HG02943 (cell line): ENCODE data around the gene PAGR1.
"Not testable (repeated sequence)": the region's sequence is repeated elsewhere in the genome, so short reads cannot be mapped to it uniquely, and the experiment has no call there.

Source experiments
- ATAC-seq: cut with Tn5 transposase; IDR thresholded peaks from one replicate; pipeline ENCODE4 v1.9.1; 2021; ENCODE audit warnings: mild to moderate bottlenecking, low read depth, moderate library complexity; ENCODE audit not compliant: unreplicated experiment

Gene PAGR1

DNA sequence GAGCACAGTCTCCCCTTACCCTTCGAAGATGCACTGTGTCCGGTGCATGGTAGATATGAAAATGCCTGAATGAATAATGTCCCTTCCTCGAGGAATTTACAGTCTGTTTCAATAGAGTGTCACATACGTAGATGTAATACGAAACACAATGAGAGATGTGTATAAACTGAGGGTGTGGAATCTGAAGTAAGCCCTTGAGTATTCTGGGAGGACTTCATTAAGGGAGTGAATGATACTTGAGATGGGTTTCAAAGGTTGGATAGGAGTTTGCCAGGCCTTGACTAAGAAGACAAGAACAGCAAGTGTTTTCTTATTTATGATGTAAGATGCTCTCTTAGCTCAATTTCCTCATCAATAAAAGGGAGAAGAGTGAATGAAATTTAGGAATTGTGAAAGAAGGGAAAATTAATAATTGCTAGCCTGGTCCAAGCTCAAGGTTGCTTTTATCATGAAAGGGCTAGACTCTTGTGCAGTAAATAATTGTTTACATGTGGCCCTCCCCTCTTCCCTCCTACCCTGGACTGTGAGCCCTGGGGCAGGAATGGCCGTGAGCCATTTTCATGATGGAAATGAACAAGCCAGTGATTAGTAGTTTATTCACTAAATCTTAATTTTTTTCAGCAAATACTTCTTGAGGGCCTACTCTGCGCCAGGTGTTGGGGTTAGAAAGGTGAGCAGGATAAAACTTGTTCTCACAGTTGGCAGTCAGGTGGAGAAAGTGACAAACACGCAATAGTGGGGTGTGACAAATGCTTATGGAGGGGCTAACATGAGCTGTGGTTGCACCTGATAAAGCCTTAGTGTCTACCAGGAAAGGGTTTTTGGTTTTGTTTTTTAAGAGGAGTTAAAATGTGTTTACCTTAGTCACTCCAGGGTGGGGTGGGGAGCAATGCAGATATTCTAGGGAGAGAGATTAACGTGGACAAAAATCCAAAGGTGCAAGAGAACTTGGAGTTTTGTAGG, 23.8 kb upstream of the PAGR1 start:
- ATAC-seq, result no peak

DNA sequence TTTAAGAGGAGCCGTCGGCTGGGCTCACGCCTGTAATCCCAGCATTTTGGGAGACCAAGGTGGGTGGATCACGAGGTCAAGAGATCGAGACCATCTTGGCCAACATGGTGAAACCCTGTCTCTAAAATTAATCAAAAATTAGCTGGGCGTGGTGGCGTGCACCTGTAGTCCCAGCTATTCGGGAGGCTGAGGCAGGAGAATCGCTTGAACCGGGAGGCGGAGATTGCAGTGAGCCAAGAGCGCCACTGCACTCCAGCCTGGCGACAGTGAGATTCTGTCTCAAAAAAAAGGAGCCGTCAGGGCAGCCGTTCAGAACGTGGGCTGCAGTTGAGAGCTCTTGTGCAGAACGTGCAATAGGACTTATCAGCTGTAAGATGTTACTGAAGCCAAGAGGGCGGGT, 22.8 kb upstream of the PAGR1 start:
- not testable (repeated sequence) for ATAC-seq

- ATAC-seq, result no peak
Measured at GRCh38 chr16:29794231-29794710, 21.7 kb upstream of the PAGR1 start.

GRCh38 chr16:29802416-29802935, 13.5 kb upstream of the PAGR1 start:
- ATAC-seq, result no peak

DNA sequence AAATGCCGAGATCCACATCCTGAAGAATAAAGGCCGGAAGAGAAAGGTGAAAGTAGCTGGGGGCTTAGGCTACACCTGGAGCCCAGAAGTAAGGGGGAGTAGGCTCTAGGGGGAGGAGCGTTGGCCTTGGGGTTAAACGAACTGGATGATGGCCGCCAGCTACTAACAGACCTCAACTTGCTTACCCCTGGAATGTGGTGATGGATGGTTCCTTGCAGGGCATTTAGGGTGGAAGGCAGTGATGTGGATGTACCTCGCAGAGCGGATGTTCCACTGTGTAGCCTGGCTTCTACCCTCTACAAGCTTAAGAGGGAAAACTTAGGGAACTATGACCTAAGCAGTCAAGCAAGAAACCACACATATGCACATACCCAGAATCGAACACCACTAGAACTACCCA, 11.9 kb upstream of the PAGR1 start:
- no peak for ATAC-seq

DNA sequence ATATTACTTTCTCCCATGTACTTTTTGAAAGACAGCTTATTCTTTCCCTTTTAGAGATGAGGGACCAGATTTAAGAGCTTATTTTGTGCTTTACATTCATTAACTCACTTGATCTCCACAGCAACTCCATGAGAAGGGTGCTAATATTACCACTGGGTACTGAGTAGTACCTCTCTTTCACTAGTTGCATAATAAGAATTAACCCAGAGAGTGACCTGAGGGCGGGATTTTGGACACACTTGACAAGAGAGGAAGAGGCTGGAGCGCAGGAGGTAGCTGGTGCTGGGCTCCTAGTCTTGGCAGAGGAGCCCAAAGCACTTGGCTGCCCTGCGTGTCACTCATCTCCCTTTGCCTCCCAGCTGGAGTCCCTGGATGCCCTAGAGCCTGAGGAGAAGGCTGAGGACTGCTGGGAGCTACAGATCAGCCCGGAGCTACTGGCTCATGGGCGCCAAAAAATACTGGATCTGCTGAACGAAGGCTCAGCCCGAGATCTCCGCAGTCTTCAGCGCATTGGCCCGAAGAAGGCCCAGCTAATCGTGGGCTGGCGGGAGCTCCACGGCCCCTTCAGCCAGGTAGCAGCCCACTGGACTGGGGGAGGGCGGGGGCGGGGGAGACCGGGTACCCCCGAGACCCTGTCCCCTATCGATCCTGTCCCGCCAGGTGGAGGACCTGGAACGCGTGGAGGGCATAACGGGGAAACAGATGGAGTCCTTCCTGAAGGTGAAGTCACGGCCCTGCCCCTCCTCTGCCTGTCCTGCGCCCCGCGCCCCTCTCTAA, 11.3 kb upstream of the PAGR1 start:
- ATAC-seq, result no peak

GRCh38 chr16:29805232-29806098, 10.5 kb upstream of the PAGR1 start:
- ATAC-seq, result peak; percentile 54

DNA sequence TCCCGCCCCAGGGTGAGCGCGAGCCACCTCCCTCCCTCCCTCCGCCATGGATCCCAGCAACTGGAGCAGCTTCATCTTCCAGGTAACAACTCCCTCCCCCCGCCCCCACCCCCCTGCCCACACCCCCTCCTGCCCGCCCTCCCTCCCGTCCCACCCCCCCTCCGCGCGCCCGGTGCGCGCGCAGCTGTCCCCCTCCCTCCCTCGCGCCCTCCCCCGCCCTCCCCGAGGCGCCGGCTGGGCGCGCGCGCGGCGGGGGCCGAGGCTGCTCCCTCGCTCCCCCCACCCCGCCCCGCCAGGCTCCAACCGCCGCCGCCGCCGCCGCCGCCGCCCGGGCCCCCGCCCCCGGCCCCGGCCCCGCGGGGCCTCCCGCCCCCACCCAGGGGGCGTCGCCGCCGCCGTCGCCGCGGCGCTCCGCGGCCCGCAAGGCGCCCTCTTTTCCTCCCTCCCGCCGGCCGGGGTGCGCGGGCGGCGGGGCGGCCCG, 9.8 kb upstream of the PAGR1 start, which contains the start of gene MAZ:
TSS of gene MAZ (plus strand) at position 431 of the 481 bp plus-strand sequence. CDS start 173 bp downstream, outside the sequence.
- no peak for ATAC-seq

- ATAC-seq, result no peak
Measured at GRCh38 chr16:29806641-29807425, 9.1 kb upstream of the PAGR1 start.

DNA sequence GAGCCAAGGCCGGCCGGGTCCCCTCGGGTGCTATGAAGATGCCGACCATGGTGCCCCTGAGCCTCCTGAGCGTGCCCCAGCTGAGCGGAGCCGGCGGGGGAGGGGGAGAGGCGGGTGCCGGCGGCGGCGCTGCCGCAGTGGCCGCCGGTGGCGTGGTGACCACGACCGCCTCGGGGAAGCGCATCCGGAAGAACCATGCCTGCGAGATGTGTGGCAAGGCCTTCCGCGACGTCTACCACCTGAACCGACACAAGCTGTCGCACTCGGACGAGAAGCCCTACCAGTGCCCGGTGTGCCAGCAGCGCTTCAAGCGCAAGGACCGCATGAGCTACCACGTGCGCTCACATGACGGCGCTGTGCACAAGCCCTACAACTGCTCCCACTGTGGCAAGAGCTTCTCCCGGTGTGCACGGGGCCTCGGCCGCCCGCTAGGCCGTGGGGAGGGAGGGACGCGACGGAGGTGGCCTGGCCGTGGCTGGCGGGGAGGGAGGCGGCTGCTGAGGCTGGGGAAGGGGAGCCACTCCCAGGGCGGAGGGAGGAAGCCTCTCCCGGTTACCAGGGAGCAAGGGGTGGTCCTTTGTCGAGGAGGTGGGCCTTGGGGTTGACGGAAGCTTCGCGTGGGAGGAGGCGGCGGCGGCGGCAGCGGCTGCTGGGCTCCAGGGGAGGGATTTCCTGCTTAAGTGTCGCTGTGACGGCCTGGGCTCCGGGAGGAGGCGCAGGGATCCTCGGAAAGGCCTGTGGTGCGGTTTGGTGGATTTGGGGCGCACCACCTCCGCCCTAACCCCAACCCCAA, 8.3 kb upstream of the PAGR1 start:
- ATAC-seq, result no peak

GRCh38 chr16:29808219-29808900, 7.6 kb upstream of the PAGR1 start:
- ATAC-seq, result no peak

DNA sequence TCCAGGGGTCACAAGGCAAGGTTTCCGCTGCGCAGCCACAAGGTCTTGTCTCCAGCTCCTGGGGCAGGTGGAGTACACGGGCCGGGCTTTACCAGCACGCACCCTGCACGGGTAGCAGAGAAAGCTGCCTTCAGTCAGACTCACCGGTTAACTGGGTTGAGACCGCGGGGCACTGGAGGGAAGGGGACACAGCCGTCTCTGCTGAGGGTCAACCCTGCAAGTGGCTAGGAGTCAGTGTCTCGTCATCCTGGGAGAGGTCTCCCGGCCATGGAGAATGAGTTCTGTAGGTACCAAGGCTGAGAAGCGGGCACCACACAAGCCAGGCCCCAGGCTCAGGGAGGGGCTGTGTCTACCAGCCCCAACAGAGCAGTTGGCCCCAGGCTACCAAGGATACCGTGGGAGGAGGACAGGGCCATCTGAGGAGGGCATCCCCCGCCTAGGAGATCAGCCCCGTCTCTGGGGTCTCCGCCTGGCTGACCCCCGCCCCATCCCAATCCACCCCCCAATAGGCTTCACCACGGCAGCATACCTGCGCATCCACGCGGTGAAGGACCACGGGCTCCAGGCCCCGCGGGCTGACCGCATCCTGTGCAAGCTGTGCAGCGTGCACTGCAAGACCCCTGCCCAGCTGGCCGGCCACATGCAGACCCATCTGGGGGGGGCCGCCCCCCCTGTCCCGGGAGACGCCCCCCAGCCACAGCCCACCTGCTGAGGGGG, 6.8 kb upstream of the PAGR1 start:
- no peak for ATAC-seq

- ATAC-seq, result no peak
Measured at GRCh38 chr16:29809850-29810698, 5.9 kb upstream of the PAGR1 start.

DNA sequence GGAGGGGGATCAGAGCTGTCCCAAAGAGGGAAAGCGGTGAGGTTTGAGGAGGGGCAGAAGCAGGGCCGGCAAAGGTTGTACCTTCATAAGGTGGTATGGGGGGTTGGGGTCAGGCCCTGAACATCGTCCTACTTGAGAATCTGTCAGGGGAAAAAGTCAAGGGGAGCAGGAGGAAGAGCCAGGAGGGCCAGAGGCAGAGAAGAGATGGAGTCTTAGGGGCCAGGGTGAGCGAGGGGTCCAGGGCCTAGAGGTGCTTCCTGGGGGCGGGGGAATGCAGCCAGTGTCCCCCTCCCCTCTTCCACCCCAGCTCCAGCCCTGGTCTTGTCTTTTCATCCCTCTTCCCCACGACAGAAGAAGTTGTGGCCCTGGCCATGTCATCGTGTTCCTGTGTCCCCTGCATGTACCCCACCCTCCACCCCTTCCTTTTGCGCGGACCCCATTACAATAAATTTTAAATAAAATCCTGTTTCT, 5.2 kb upstream of the PAGR1 start:
- ATAC-seq, result no peak

GRCh38 chr16:29811170-29811895, 4.6 kb upstream of the PAGR1 start:
- ATAC-seq, result no peak
